ENCODE measurements around the gene DPYSL3.

DPYSL3 gene

GRCh38 chr5:147512659-147513379, 3.0 kb upstream of the DPYSL3 start:
- no peak for DNase-seq (ENCODE audit: low read depth)

- no peak for DNase-seq (ENCODE audit: low read depth)
These were observed 1.0 kb upstream of the DPYSL3 start for GRCh38 chr5:147510885-147511284.

GRCh38 chr5:147509041-147509709, 693 bp downstream of the DPYSL3 start:
- DNase-seq (ENCODE audit: low read depth): no peak

- DNase-seq (ENCODE audit: low read depth): no peak
These were observed 1.2 kb downstream of the DPYSL3 start for GRCh38 chr5:147508711-147509040.

GRCh38 chr5:147507480-147508126, 2.3 kb downstream of the DPYSL3 start:
- no peak for DNase-seq (ENCODE audit: low read depth)

GRCh38 chr5:147504535-147504934, 5.3 kb downstream of the DPYSL3 start:
- no peak for DNase-seq (ENCODE audit: low read depth)

GRCh38 chr5:147504011-147504410, 5.9 kb downstream of the DPYSL3 start:
- no peak for DNase-seq (ENCODE audit: low read depth)

- no peak for DNase-seq (ENCODE audit: low read depth)
These were observed 18.9 kb downstream of the DPYSL3 start for GRCh38 chr5:147490989-147491388.

- no peak for DNase-seq (ENCODE audit: low read depth)
These were observed 22.7 kb downstream of the DPYSL3 start for GRCh38 chr5:147487031-147487750.

- no peak for DNase-seq (ENCODE audit: low read depth)
These were observed 24.1 kb downstream of the DPYSL3 start for GRCh38 chr5:147485814-147486213.

GRCh38 chr5:147485046-147485445, 24.8 kb downstream of the DPYSL3 start:
- DNase-seq (ENCODE audit: low read depth): no peak

GRCh38 chr5:147484708-147485020, 25.2 kb downstream of the DPYSL3 start:
- DNase-seq (ENCODE audit: low read depth): no peak

- DNase-seq (ENCODE audit: low read depth): no peak
These were observed 25.7 kb downstream of the DPYSL3 start for GRCh38 chr5:147483961-147484707.

- no peak for DNase-seq (ENCODE audit: low read depth)
These were observed 26.6 kb downstream of the DPYSL3 start for GRCh38 chr5:147483188-147483790.

- DNase-seq (ENCODE audit: low read depth): no peak
These were observed 27.1 kb downstream of the DPYSL3 start for GRCh38 chr5:147482706-147483180.

- DNase-seq (ENCODE audit: low read depth): no peak
These were observed 27.8 kb downstream of the DPYSL3 start for GRCh38 chr5:147481874-147482705.

GRCh38 chr5:147481376-147481775, 28.5 kb downstream of the DPYSL3 start:
- DNase-seq (ENCODE audit: low read depth): no peak

- DNase-seq (ENCODE audit: low read depth): no peak
These were observed 29.9 kb downstream of the DPYSL3 start for GRCh38 chr5:147479949-147480348.

- no peak for DNase-seq (ENCODE audit: low read depth)
These were observed 30.4 kb downstream of the DPYSL3 start for GRCh38 chr5:147479444-147479843.

GRCh38 chr5:147474140-147474539, 35.7 kb downstream of the DPYSL3 start:
- no peak for DNase-seq (ENCODE audit: low read depth)
